Panc1 (cell line): ENCODE data around the gene DDX24. TPM values are rescaled to one million over a fixed set of nuclear protein-coding genes. Genes with fewer than 3 reads are reported as not detected.

Experiments
- ATAC-seq: fragments of 200-7000 bp; cut with Tn5 transposase; 2 replicates; pipeline ENCODE4 v1.9.1; 2020; ENCODE audit warnings: mild to moderate bottlenecking, moderate library complexity
- BruUV-seq: library from RNA; stranded (reverse); fragments of 400-500 nt; replicated peaks from 2 replicates; lab custom pipeline; 2021; lab: Mats Ljungman, UMichigan
- CTCF ChIA-PET: fragments of 300-600 bp; sonication (Branson Sonifier 250); formaldehyde crosslinking; loops from one replicate; lab custom pipeline; 2022; ENCODE audit warnings: antibody characterized with exemption; lab: Charles Lee
- POLR2A ChIA-PET: fragments of 300-600 bp; sonication (Branson Sonifier 250); formaldehyde crosslinking; loops from one replicate; lab custom pipeline; 2022; ENCODE audit warnings: antibody characterized with exemption; lab: Charles Lee
- DNase-seq: peaks from one replicate; pipeline ENCODE4 v3.0.0-alpha.2; 2010; ENCODE audit warnings: low read depth, low spot score
- H3K27ac ChIP-seq: 2 replicates; pipeline ENCODE4 v1.5.1; 2011; ENCODE audit warnings: mild to moderate bottlenecking, low read length, inconsistent platforms
- H3K27me3 ChIP-seq: fragments of 200-500 bp; sonication (Bioruptor generic); 2 replicates; pipeline ENCODE4 v1.6.0; 2014; ENCODE audit warnings: low read length, inconsistent platforms; ENCODE audit not compliant: control insufficient read depth, insufficient read depth
- H3K36me3 ChIP-seq: fragments of 200-500 bp; sonication (Bioruptor generic); 2 replicates; pipeline ENCODE4 v1.5.1; 2014; ENCODE audit warnings: inconsistent platforms, mild to moderate bottlenecking, low read length, moderate library complexity; ENCODE audit not compliant: control insufficient read depth, insufficient read depth
- H3K4me1 ChIP-seq: 2 replicates; pipeline ENCODE4 v1.5.1; 2011; ENCODE audit warnings: inconsistent platforms, mild to moderate bottlenecking, low read length, moderate library complexity; ENCODE audit not compliant: control insufficient read depth, insufficient read depth
- H3K4me3 ChIP-seq, 2 experiments: 2 replicates each; pipeline ENCODE4 v1.5.1; 2011 to 2012; ENCODE audit warnings: low read depth in 2 of 2, low read length in 2 of 2, mild to moderate bottlenecking in 2 of 2, inconsistent platforms in 1 of 2, moderate library complexity in 1 of 2
- H3K9me3 ChIP-seq: fragments of 200-500 bp; sonication (Bioruptor generic); 2 replicates; pipeline ENCODE4 v1.5.1; 2014; ENCODE audit warnings: low read depth, mild to moderate bottlenecking, inconsistent platforms, low read length, moderate library complexity; ENCODE audit not compliant: control insufficient read depth, insufficient read depth
- POLR2AphosphoS5 ChIP-seq: IDR thresholded peaks from 2 replicates; pipeline ENCODE4 v1.6.1; 2012; ENCODE audit warnings: mild to moderate bottlenecking, low read depth, low read length, moderate library complexity
- SIN3A ChIP-seq: IDR thresholded peaks from 2 replicates; pipeline ENCODE4 v1.6.1; 2012; ENCODE audit warnings: low read depth, mild to moderate bottlenecking, low read length, moderate library complexity, borderline replicate concordance; ENCODE audit not compliant: insufficient read depth
- TCF7L2 ChIP-seq: IDR thresholded peaks from 2 replicates; pipeline ENCODE4 v1.6.1; 2011; ENCODE audit warnings: mild to moderate bottlenecking, low read depth, low read length, inconsistent platforms
- in situ Hi-C: cut with HindIII; loops from 2 replicates; pipeline ENCODE4 v1.10.0; 2016; ENCODE audit warnings: low sequenced_read_pairs, low pct_unique_long_range_greater_than_20kb
- intact Hi-C: fragments of 100-400 bp; cut with micrococcal nuclease; formaldehyde crosslinking; loops from one replicate; pipeline ENCODE4 v1.10.0; 2022; ENCODE audit not compliant: unreplicated experiment
- total RNA-seq: library from RNA; stranded (reverse); gene quantifications from one replicate; pipeline ENCODE4 v1.2.1, GENCODE V29; 2021; ENCODE audit not compliant: unreplicated experiment
- TF ChIP-seq, protein P1 (sequence below), 2 experiments: IDR thresholded peaks; 2 replicates each; pipeline ENCODE4 v1.6.1; 2011 to 2012; ENCODE audit warnings: low read depth in 2 of 2, control low read depth in 1 of 2, low read length in 1 of 2, mild to moderate bottlenecking in 1 of 2, moderate library complexity in 1 of 2; ENCODE audit not compliant: insufficient read depth in 1 of 2
- TF ChIP-seq, protein P2 (sequence below): fragments of 450-650 bp; IDR thresholded peaks from 2 replicates; pipeline ENCODE4 v1.5.1; 2017; ENCODE audit warnings: mild to moderate bottlenecking

Gene DDX24
- total RNA-seq, 1 experiment from 2014 or later: 103 TPM

DNA sequence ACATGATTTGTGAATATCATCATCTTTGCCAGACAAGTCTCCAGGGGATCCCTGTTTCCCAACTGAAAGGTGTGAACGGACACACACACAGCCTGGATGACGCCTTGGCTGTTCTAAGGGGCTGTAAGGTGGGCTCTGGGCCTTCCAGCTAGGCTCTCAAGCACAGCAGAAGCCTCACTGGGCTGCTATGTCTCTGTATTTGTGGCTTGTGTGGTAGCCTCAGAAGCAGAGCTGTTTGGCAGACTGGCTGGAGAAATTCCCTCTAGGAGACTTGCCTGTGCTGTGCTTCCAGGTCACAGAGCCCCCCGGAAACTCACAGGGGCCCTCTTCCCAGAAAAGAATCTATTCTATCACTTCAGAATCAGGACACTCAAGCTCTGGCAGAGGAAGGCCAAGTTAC lies 33.4 kb downstream of the DDX24 start:
- CTCF ChIA-PET: no interaction called here
- ATAC-seq: no peak
- POLR2A ChIA-PET: no interaction called here
- Histone ChIP-seq H3K27ac (no peak overlapping the region), H3K9me3 (no peaks in the 10 kb centered on the region), H3K4me1 (no peaks in the 10 kb centered on the region), H3K36me3 (no peaks in the 10 kb centered on the region; the same call in 1 of the 2 replicates), H3K27me3 (no peaks in the 10 kb centered on the region), H3K4me3 (no peak overlapping the region)
- intact Hi-C loops: no loop called here
- BruUV-seq: no TSS peak
- in situ Hi-C loops: no loop called here
- no peak for DNase-seq
- TF ChIP-seq POLR2AphosphoS5 (no peak), TCF7L2 (no peak), SIN3A (no peak)
- TF ChIP-seq, protein P1, sequence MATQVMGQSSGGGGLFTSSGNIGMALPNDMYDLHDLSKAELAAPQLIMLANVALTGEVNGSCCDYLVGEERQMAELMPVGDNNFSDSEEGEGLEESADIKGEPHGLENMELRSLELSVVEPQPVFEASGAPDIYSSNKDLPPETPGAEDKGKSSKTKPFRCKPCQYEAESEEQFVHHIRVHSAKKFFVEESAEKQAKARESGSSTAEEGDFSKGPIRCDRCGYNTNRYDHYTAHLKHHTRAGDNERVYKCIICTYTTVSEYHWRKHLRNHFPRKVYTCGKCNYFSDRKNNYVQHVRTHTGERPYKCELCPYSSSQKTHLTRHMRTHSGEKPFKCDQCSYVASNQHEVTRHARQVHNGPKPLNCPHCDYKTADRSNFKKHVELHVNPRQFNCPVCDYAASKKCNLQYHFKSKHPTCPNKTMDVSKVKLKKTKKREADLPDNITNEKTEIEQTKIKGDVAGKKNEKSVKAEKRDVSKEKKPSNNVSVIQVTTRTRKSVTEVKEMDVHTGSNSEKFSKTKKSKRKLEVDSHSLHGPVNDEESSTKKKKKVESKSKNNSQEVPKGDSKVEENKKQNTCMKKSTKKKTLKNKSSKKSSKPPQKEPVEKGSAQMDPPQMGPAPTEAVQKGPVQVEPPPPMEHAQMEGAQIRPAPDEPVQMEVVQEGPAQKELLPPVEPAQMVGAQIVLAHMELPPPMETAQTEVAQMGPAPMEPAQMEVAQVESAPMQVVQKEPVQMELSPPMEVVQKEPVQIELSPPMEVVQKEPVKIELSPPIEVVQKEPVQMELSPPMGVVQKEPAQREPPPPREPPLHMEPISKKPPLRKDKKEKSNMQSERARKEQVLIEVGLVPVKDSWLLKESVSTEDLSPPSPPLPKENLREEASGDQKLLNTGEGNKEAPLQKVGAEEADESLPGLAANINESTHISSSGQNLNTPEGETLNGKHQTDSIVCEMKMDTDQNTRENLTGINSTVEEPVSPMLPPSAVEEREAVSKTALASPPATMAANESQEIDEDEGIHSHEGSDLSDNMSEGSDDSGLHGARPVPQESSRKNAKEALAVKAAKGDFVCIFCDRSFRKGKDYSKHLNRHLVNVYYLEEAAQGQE (IDR thresholded peaks at IDR 0.05; ENCODE audit: insufficient read depth in 1 of 2, low read depth in 2 of 2, low read length in 1 of 2): no peak
- TF ChIP-seq, protein P2, sequence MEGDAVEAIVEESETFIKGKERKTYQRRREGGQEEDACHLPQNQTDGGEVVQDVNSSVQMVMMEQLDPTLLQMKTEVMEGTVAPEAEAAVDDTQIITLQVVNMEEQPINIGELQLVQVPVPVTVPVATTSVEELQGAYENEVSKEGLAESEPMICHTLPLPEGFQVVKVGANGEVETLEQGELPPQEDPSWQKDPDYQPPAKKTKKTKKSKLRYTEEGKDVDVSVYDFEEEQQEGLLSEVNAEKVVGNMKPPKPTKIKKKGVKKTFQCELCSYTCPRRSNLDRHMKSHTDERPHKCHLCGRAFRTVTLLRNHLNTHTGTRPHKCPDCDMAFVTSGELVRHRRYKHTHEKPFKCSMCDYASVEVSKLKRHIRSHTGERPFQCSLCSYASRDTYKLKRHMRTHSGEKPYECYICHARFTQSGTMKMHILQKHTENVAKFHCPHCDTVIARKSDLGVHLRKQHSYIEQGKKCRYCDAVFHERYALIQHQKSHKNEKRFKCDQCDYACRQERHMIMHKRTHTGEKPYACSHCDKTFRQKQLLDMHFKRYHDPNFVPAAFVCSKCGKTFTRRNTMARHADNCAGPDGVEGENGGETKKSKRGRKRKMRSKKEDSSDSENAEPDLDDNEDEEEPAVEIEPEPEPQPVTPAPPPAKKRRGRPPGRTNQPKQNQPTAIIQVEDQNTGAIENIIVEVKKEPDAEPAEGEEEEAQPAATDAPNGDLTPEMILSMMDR: no peak

DNA sequence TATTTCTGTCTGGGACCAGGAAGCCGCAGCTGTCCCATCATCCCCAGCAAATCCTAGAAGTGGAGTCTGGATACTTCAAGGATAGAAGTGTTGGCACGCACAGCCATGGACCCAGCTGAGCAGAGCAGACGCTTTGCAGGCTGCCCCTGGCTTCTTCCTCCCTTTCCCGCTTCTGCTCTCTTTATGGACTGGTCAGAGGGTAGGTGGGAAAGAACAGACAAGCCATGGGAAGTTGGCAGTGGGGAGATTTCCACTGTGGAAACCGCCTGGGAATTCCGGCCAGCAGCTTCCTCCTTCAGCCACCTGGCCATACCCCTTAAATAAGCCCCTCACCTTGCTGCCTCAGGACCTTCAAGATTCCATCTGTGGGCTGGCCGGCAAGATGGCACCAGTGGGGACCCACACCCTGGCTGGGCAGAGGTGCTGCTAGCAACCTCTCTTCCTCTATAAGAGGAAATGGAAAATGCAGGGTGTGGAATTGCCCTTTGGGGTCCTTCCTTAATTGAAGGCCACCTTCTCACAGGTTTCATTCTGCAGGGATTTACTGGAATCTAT lies 34.2 kb downstream of the DDX24 start:
- in situ Hi-C loops: no loop called here
- ATAC-seq: no peak
- no peaks in the 10 kb centered on the region; the same call in 1 of the 2 replicates for H3K36me3 ChIP-seq
- ChIA-PET CTCF (no interaction called here), POLR2A (no interaction called here)
- no peak for DNase-seq
- no TSS peak for BruUV-seq
- no peak overlapping the region for H3K27ac ChIP-seq
- no peak for TF ChIP-seq POLR2AphosphoS5
- TF ChIP-seq SIN3A: no peak
- no peak for TF ChIP-seq TCF7L2
- TF ChIP-seq, protein P2: no peak
- TF ChIP-seq, protein P1 (IDR thresholded peaks at IDR 0.05; ENCODE audit: insufficient read depth in 1 of 2, low read depth in 2 of 2, low read length in 1 of 2): no peak
- no peaks in the 10 kb centered on the region for H3K4me1 ChIP-seq
- H3K27me3 ChIP-seq: no peaks in the 10 kb centered on the region
- intact Hi-C loops: no loop called here
- H3K4me3 ChIP-seq: no peak overlapping the region
- H3K9me3 ChIP-seq: no peaks in the 10 kb centered on the region
